Endothelial cell of umbilical vein (primary cell): ENCODE results near the gene BLOC1S4. TPM values are rescaled to one million over a fixed set of nuclear protein-coding genes. Genes with fewer than 3 reads are reported as not detected.

ENCODE experiments used
- BruUV-seq: library from RNA; stranded (reverse); fragments of 400-500 nt; replicated peaks from 2 replicates; lab custom pipeline; 2021; lab: Mats Ljungman, UMichigan
- CTCF ChIA-PET: fragments of 300-600, 350-600 bp; sonication (Branson Sonifier 250); formaldehyde crosslinking; loops from one replicate; lab custom pipeline; 2021; ENCODE audit warnings: antibody characterized with exemption, inconsistent platforms; lab: Charles Lee
- POLR2A ChIA-PET: fragments of 300-600, 350-600 bp; sonication (Branson Sonifier 250); formaldehyde crosslinking; loops from one replicate; lab custom pipeline; 2021; ENCODE audit warnings: antibody characterized with exemption, inconsistent platforms; lab: Charles Lee
- DNase-seq: peaks from one replicate; pipeline ENCODE4 v3.0.0-alpha.2; 2011; ENCODE audit warnings: low read depth, low spot score
- FAIRE-seq: peaks from 2 replicates; lab custom pipeline; 2011; peaks lifted over from hg19 to GRCh38; lab: Jason Lieb, UNC
- H2AFZ ChIP-seq: 2 replicates; pipeline ENCODE4 v1.6.0; 2012; ENCODE audit warnings: low read depth, low read length, control low read depth, inconsistent platforms
- H3K27ac ChIP-seq: 2 replicates; pipeline ENCODE4 v1.5.1; 2011; ENCODE audit warnings: low read depth, mild to moderate bottlenecking, control low read depth, low read length, moderate library complexity; ENCODE audit not compliant: insufficient read depth
- H3K27me3 ChIP-seq, 2 experiments: 2 replicates each; pipeline versions ENCODE4 v1.6.0 to v1.6.1; 2011; ENCODE audit warnings: low read length in 2 of 2, mixed read lengths in 1 of 2; ENCODE audit not compliant: control insufficient read depth in 2 of 2, insufficient read depth in 2 of 2
- H3K36me3 ChIP-seq, 2 experiments: 2 replicates in 1 of 2; 3 replicates in 1 of 2; pipeline ENCODE4 v1.5.1; 2011; ENCODE audit warnings: low read length in 2 of 2, mild to moderate bottlenecking in 1 of 2, moderate library complexity in 1 of 2; ENCODE audit not compliant: control insufficient read depth in 2 of 2, insufficient read depth in 2 of 2; ENCODE audit errors: extremely low read depth in 1 of 2
- H3K4me1 ChIP-seq: 3 replicates; pipeline ENCODE4 v1.5.1; 2011; ENCODE audit warnings: mild to moderate bottlenecking, low read length; ENCODE audit not compliant: control insufficient read depth, insufficient read depth; ENCODE audit errors: extremely low read depth
- H3K4me2 ChIP-seq: 2 replicates; pipeline ENCODE4 v1.6.1; 2011; ENCODE audit warnings: low read length, control low read depth, mixed read lengths; ENCODE audit not compliant: insufficient read depth
- H3K4me3 ChIP-seq, 3 experiments: fragments of 200-600 bp in 1 of 3; sonication (generic), shearing (Covaris generic) in 1 of 3; replicated peaks in 1 of 3; 2 replicates each; pipeline ENCODE4 v1.5.1; 2011 to 2016; ENCODE audit warnings: control low read depth in 3 of 3, low read length in 3 of 3, mild to moderate bottlenecking in 2 of 3, inconsistent platforms in 1 of 3, low read depth in 1 of 3, moderate library complexity in 1 of 3; ENCODE audit not compliant: insufficient read depth in 1 of 3
- H3K79me2 ChIP-seq: 2 replicates; pipeline ENCODE4 v1.6.0; 2012; ENCODE audit warnings: low read length, inconsistent platforms; ENCODE audit not compliant: control insufficient read depth, insufficient read depth
- H3K9ac ChIP-seq: replicated peaks from 2 replicates; pipeline ENCODE3; 2011; ENCODE audit warnings: low read length, control low read depth; ENCODE audit not compliant: insufficient read depth; ENCODE audit errors: extremely low read depth
- H3K9me1 ChIP-seq: replicated peaks from 3 replicates; pipeline ENCODE4 v1.6.0; 2011; ENCODE audit warnings: mild to moderate bottlenecking, low read length; ENCODE audit not compliant: control insufficient read depth, insufficient read depth; ENCODE audit errors: extremely low read depth
- H3K9me3 ChIP-seq: replicated peaks from 2 replicates; pipeline ENCODE4 v1.5.1; 2012; ENCODE audit warnings: low read length, inconsistent platforms; ENCODE audit not compliant: control insufficient read depth, insufficient read depth
- H4K20me1 ChIP-seq: replicated peaks from 2 replicates; pipeline ENCODE3; 2011; ENCODE audit warnings: mild to moderate bottlenecking, low read length; ENCODE audit not compliant: control insufficient read depth, insufficient read depth; ENCODE audit errors: extremely low read depth
- EZH2 ChIP-seq: IDR thresholded peaks from 2 replicates; pipeline ENCODE4 v1.6.1; 2012; ENCODE audit warnings: borderline replicate concordance, low read depth, mild to moderate bottlenecking, moderate library complexity, low read length, inconsistent platforms; ENCODE audit not compliant: severe bottlenecking
- FOS ChIP-seq: IDR thresholded peaks from 2 replicates; pipeline ENCODE4 v1.6.1; 2011; ENCODE audit warnings: mild to moderate bottlenecking, low read length, moderate library complexity, borderline replicate concordance; ENCODE audit not compliant: insufficient read depth
- GATA2 ChIP-seq: IDR thresholded peaks from 2 replicates; pipeline ENCODE4 v1.7.0; 2011; ENCODE audit warnings: low read depth, mild to moderate bottlenecking, moderate library complexity, mixed read lengths, low read length; ENCODE audit not compliant: insufficient read length, insufficient read depth
- JUN ChIP-seq: IDR thresholded peaks from 2 replicates; pipeline ENCODE4 v1.6.1; 2011; ENCODE audit warnings: borderline replicate concordance, low read depth; ENCODE audit not compliant: insufficient read length, insufficient read depth
- MYC ChIP-seq: IDR thresholded peaks from one replicate; pipeline ENCODE4 v1.6.1; 2011; ENCODE audit warnings: mild to moderate bottlenecking, low read depth, low read length
- POLR2A ChIP-seq: IDR thresholded peaks from 2 replicates; pipeline ENCODE4 v1.6.1; 2012; ENCODE audit warnings: low read depth, mild to moderate bottlenecking, control low read depth, low read length
- POLR2AphosphoS5 ChIP-seq: IDR thresholded peaks from 2 replicates; pipeline ENCODE4 v1.6.1; 2012; ENCODE audit warnings: low read depth, mild to moderate bottlenecking, control low read depth, low read length, moderate library complexity; ENCODE audit not compliant: insufficient read depth
- dilution Hi-C: fragments of 300-500 bp; cut with MboI; formaldehyde crosslinking; loops from one replicate; pipeline ENCODE4 v1.15.0; 2019; ENCODE audit warnings: low sequenced_read_pairs; ENCODE audit not compliant: extremely low pct_ligation_motif_present
- intact Hi-C: fragments of 100-400 bp; cut with micrococcal nuclease; formaldehyde crosslinking; loops from one replicate; pipeline ENCODE4 v1.10.0; 2022
- polyA plus RNA-seq, 4 experiments: library from polyadenylated mRNA; depleted of rRNA in 3 of 4; stranded (reverse) in 3 of 4; unstranded in 1 of 4; fragments of >200 nt; gene quantifications; 2 replicates each; pipeline versions ENCODE4 v1.2.1 to v1.2.3, GENCODE V29; 2011 to 2012; ENCODE audit warnings: missing spikeins in 1 of 4
- total RNA-seq: library from RNA; stranded (reverse); gene quantifications from 2 replicates; pipeline ENCODE4 v1.2.3, GENCODE V29; 2021
- TF ChIP-seq, protein P1 (sequence below): IDR thresholded peaks from 2 replicates; pipeline ENCODE4 v1.6.1; 2011; ENCODE audit not compliant: insufficient read depth, insufficient read length

Gene BLOC1S4
- total and polyA plus RNA-seq, 2 donors (not counting 3 experiments of a cell fraction or from before 2014, with no cell fraction given), result 12.7 to 16.9 TPM

- no peak overlapping the region for H3K4me2 ChIP-seq
- POLR2A ChIA-PET, result no interaction called here
- FAIRE-seq, result no peak
These were observed 47.6 kb upstream of the BLOC1S4 start for GRCh38 chr4:6668391-6668790.

GRCh38 chr4:6671648-6672047 is 44.3 kb upstream of the BLOC1S4 start:
- CTCF ChIA-PET, result interaction anchor here (1.4 kb wide), 1 partner anchor 400 kb away, joined by 3 read pairs; no protein-coding TSS in a partner anchor
- Histone ChIP-seq H3K4me1 (peaks cover 10% of the 10 kb centered on the region), H3K27ac (no peak overlapping the region), H3K9ac (no peak overlapping the region), H2AFZ (no peak overlapping the region), H4K20me1 (no peaks in the 10 kb centered on the region), H3K9me1 (no peaks in the 10 kb centered on the region), H3K4me2 (no peak overlapping the region), H3K27me3 (no peaks in the 10 kb centered on the region), H3K36me3 (no peaks in the 10 kb centered on the region), H3K9me3 (no peaks in the 10 kb centered on the region), H3K79me2 (peaks cover 23% of the 10 kb centered on the region), H3K4me3 (no peak overlapping the region)
- DNase-seq (no peak), FAIRE-seq (no peak)
- no peak for TF ChIP-seq GATA2
- TF ChIP-seq, protein P1, sequence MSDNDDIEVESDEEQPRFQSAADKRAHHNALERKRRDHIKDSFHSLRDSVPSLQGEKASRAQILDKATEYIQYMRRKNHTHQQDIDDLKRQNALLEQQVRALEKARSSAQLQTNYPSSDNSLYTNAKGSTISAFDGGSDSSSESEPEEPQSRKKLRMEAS, result no peak
- no peak for TF ChIP-seq POLR2A
- no peak for TF ChIP-seq FOS
- no peak for TF ChIP-seq POLR2AphosphoS5
- TF ChIP-seq MYC, result no peak
- TF ChIP-seq EZH2, result no peak
- no peak for TF ChIP-seq JUN
- dilution Hi-C loops (no loop called here), intact Hi-C loops (no loop called here)
- POLR2A ChIA-PET, result no interaction called here
- no TSS peak for BruUV-seq

More at GRCh38 chr4:6668391-6668790, 47.6 kb upstream of the BLOC1S4 start:
- no peak for DNase-seq
- H3K79me2 ChIP-seq, result no peaks in the 10 kb centered on the region
- dilution Hi-C loops, result no loop called here
- H3K9ac ChIP-seq, result no peak overlapping the region
- no peaks in the 10 kb centered on the region for H4K20me1 ChIP-seq
- no peak overlapping the region for H3K4me3 ChIP-seq
- H3K36me3 ChIP-seq, result no peaks in the 10 kb centered on the region
- TF ChIP-seq MYC (no peak), JUN (no peak), FOS (no peak)
- TF ChIP-seq, protein P1, result no peak
- no peaks in the 10 kb centered on the region for H3K9me3 ChIP-seq
- no peaks in the 10 kb centered on the region for H3K9me1 ChIP-seq
- no peak overlapping the region for H2AFZ ChIP-seq
- H3K4me1 ChIP-seq, result no peaks in the 10 kb centered on the region
- no TSS peak for BruUV-seq
- H3K27ac ChIP-seq, result no peak overlapping the region
- peaks cover 12% of the 10 kb centered on the region in 2 experiments for H3K27me3 ChIP-seq
- intact Hi-C loops, result no loop called here
- CTCF ChIA-PET, result interaction anchor here (1.3 kb wide), 1 partner anchor 9 kb away, joined by 4 read pairs; no protein-coding TSS in a partner anchor
